GM19035 (cell line): ENCODE measurements around the gene LRFN5.
"Not testable (repeated sequence)": the region's sequence is repeated elsewhere in the genome, so short reads cannot be mapped to it uniquely, and the experiment has no call there.

Source experiments
- ATAC-seq: cut with Tn5 transposase; IDR thresholded peaks from one replicate; pipeline ENCODE4 v1.9.1; 2021; ENCODE audit not compliant: unreplicated experiment

LRFN5 gene

DNA sequence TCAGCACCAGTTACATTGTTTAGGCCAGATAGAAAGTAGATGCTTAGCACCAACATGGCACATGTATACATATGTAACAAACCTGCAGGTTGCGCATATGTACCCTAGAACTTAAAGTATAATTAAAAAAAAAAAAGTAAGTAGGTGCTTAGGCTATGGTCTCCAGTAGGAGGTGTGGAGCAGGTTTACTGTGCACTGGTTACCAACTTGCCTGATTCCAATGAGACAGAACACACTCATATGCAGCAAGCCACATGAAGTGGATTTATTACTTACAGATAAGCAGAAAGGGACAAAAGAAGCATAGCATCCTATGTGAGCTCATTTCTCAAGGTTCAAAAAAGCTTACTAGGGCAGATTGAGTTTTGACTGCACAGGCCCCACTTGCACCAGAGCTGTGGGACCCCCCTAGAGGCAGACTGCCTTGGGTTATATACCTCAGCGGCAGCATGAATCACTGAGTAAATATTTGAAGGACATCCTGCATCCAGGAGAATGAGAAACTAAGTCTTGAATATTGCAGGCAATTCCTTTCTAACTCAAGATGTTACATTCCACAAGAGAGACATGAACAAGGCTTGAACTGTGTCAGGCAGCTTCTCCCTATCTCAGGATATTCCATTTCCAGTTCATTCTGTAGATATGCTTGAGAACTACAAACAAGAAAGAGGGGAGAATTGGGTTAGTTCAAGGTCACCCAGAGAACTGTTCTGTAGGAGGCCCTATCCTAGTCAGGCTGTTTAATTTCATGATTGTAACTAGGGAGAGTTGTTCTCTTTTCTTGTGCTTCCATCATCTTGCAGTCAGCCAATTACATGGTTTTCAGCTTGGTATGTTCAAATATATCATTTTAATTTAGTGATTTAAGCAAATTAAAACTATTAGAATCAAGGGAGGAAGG lies 30.1 kb downstream of the LRFN5 start:
- no peak for ATAC-seq

DNA sequence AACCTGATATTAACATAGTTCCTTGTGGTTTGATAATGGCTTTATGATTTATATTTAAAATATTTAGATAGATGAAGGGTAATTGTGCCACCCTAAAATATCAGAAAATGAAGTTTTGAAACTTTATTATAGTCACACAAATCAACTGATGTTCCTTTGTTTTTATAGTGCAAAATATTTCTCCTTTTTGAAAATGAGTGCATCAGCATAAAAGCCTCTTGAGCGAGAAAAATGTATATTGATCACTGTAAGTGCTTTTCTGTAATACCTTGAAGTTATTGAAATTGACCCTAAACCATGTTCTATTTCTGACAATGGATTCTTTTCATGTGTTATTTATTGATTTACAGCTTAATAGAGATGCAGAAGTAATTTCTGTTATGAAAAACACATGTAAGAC lies 35.0 kb downstream of the LRFN5 start:
- ATAC-seq = no peak

DNA sequence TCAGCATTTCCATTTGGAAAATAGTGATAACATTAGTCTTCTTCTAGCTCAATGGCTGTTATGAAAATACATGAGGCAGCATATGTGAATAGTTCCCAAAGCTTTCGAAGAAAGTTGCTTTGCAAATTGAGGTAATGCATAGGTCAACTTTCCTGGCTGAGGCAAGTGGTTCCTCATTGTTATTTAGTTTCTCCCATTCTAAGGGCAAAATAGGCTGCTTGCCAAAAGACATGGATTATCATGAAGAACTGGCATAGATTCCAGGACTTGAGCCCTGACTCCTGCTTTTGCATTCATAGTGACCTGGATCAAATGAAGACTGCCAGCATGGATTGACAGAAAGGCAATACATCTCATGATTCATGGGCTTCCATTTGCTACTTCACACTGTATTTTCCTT lies 35.7 kb downstream of the LRFN5 start:
- ATAC-seq = no peak

DNA sequence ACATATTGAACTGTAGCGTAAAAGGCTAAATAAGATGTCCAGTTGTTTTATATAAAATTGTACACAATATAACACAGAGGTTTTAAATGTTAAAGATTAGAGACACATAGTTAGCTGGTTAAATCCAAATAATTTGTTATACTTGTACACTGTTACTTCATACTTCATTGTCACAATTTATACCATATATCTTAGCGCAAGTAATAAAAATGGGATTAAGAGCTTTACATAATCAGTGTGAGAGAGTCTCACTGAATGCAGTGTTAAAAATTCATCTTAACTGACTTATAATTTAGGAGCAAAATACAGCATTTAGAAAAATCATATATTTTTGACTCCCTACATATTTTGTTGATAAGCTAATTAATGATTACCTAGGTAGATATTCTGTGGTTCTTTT lies 36.1 kb downstream of the LRFN5 start:
- ATAC-seq = no peak

DNA sequence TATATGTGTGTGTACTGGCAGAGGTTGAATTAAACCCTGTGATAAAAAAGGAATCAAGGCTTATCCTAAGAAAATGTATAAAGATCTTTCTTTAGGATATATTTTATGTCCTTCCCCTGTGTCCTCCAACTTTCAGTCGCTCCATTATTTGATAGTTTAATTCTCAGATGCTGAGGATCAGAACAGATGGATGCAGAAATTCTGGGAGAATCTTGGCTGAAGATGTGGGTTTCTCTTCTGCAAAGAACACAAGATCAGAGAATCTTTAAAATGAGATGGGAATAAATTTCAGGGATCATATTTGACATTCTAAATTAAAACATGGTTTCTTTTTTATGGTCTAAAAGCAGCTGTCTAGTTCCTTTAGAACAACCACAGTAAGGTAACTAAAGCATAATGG lies 37.9 kb downstream of the LRFN5 start:
- ATAC-seq = no peak

DNA sequence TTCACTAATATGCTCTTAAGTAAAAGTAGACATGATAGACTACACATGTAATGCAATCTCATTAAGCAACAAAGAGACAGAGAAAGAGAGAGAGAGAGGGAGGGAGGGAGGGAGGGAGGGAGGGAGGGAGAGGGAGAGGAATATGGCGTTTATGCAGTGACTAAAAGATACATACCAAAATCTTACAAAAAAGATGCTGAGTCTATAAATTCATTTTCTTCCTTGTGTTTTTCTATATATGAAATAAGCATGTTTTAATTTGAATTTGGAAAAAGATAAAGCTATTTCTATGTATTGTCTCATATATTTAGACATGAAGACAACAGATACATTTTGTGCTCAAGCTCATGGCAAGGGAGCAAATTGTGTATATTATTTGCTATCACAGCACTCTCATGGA lies 44.1 kb downstream of the LRFN5 start:
- no peak for ATAC-seq

DNA sequence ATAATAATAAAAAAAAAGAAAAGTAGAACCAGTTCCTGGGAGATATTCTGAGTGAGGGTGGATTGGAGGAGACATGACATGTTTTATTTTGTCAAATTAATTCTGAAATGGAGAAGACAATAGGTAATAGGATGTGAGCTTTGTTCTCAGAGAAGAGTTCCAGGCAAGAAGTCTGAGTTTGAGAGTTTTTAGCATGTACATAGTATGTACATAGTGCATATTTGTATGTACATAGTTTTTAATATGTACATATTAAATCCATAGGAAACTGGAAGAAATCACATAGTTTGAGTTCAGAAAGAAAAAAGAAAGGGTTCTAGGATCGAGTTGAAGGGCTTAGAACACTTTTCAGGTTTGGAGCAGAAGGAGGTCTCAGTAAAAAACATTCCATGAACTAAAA lies 47.5 kb downstream of the LRFN5 start:
- ATAC-seq = no peak

DNA sequence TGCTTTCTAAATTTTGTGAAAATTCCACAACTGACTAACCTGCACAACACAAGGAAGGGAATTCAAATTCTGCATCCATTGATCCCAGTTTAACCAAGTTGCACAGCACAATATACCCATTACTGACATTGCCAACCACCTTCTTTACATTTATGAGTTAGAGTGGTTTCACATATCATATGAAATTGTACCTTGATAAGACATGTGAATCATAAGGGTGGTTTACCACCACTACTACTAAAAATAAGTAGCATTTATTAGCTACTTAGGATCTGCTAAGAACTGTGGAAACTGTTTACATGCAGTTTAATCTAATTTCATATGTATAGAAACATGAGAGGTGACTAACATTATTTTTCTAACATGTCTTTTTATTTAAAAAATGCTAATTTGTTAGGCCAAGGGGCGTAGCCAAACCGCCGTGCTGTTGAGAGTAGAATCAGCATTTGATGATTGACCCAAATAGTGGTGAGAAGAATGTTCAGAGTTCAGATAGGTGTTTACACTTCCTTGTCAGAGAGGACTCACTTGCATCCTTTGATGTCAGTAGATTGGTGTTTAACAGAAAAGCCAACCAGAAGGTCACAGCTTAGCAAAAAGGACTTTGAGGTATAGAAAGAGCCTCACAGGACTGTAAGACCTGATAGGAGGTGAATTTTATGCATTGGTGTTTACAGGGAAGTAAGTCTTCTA lies 56.2 kb downstream of the LRFN5 start:
- ATAC-seq = no peak

DNA sequence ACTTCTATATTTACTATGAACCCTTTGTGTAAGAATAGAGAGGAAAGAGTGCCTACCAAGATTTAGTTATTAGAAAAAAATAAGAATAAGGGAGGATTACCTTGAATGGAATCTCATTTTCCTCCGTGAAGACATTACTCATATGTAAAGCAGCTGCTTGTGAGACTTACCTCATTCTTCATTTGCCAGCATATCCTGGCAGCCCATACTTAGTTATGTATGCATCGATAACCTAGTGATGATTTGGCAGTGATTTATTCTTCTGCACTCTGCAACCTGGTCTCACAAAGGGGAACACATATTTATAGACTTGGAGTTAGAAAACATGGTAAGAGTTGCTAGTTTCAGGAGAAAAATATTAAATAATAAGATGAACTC lies 56.8 kb downstream of the LRFN5 start:
- no peak for ATAC-seq

DNA sequence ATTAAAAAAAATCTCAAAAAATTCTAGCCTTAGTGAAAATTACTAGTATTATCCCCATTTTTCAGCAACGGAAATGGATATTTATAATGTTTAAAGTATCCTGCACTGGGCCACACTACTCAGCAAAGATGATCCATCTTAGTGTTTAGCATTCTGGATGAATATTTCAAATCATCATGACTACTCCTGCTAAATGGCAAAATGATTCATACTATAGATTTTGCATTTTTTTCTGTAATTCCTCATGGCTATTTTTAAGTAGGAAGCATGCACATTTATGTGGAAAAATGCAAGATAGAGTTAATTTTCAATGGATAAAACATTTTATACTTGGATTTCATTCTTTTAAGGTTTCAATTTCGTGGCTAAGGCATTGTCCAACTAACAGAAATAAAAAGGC lies 59.6 kb downstream of the LRFN5 start:
- no peak for ATAC-seq

DNA sequence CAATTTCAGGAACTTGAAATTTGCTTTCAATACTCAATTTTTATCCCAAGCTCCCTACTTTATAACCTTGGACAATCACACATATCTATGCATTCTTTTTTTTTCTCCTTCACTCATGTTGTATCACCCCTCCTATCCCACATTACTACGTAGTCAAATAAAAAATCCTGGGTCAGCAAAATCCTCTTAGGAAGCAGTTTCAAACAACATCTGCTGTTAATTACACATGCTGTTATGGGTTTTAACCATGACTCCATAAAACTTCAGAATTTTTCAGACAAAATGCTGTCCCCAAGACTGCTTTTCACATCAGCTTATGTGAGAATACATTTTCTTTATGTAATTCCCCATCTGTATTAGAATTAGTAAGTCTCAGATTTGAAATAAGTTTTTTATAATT lies 61.7 kb downstream of the LRFN5 start:
- no peak for ATAC-seq

DNA sequence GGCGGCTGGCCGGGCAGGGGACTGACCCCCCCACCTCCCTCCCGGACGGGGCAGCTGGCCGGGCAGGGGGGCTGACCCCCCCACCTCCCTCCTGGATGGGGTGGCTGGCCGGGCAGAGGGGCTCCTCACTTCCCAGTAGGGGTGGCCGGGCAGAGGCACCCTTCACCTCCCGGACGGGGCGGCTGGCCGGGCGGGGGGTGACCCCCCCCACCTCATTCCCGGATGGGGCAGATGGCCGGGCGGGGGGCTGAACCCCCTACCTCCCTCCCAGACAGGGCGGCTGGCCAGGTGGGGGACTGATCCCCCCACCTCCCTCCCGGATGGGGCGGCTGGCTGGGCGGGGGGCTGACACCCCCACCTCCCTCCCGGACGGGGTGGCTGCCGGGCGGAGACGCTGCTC lies 66.9 kb downstream of the LRFN5 start:
- ATAC-seq = not testable (repeated sequence)

DNA sequence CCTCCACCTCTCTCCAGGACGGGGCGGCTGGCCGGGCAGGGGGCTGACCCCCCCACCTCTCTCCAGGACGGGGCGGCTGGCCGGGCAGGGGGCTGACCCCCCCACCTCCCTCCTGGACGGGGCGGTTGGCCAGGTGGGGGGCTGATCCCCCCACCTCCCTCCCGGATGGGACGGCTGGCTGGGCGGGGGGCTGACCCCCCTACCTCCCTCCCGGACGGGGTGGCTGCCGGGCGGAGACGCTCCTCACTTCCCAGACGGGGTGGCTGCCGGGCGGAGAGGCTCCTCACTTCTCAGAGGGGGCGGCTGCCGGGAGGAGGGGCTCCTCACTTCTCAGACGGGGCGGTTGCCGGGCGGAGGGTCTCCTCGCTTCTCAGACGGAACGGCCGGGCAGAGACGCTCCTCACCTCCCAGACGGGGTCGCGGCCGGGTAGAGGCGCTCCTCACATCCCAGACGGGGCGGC lies 67.9 kb downstream of the LRFN5 start:
- ATAC-seq = not testable (repeated sequence)

DNA sequence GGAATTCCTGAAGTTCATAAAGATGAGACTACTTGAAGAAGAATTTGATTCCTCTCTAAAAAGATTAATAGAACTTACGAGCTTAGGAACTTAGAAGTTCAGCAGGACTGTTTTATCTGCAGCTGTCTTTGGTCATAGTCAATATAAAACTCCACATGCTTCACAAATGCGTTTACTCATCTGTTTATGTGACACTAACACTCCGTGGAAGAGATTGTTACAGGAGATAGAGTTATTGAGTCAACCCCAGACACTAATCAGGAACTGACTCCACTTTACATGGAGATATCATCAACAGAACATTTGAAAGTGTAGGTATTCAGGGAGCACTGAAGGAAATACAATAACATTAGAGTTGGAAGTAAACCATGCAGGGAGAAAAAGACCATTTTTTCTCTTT lies 92.8 kb downstream of the LRFN5 start:
- ATAC-seq = no peak

DNA sequence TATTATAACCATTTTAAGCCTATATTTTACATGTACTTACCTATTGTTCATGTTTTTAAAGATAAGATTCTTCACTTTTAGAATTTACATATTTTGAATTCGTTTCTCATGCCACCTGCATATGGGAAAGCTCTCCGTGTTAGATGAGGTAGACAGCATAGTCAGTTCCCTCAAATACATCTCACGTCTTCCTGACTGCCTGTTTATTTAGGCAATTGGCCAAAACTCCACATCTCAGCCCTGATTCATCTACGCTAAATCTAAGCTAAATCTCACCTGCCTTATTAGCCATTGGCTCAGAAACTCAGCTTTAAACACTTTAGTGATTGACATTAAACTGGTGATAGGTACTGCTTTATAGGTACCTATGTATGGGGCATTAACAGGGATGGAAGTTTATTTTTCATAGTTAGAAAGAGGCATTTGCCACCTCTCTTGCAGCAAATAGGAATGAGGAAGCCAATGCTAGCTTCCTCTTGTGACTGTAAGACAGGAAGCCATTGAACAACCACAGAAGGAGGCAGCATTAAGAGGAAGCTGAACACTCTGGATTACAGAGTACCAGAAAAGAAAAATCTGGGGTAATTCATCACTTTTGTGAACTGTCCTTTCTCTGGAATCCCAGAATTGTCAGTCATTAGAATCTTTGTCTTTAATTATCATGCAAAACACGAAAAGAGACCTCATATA lies 111.9 kb downstream of the LRFN5 start:
- no peak for ATAC-seq

DNA sequence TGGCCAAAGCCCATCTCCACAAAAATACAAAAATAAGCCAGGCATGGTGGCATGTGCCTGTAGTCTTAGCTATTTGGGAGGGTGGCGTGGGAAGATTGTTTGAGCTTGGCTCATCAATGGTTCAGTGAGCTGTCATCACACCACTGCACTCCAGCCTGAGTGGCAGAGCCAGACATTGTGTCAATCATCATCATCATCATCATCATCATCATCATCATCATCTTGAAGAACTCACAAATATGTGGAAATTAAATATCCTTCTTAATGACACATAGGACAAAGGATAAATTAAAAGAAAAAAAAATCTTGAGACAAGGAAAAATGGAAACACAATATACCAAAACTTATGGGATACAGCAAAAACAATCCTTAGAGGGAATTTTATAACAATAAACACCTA lies 132.5 kb downstream of the LRFN5 start:
- no peak for ATAC-seq

DNA sequence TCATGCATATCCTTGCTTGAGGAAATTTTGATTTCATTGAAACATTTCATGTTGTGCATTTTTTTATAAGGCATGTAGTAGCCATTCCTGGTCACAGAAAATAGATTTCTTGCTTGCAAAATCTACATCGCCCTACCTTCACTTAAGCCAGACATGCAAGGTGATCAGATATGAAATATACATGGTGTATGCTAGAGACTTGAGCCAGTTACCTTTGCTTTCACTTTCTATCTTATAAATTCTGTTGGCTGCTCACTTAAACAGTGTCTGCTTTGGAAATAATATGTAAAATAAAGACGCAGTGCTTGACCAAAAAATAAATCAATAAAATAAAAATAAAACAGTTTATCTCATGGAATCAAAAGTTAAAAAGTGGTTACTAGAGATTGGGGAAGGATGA lies 136.5 kb downstream of the LRFN5 start:
- ATAC-seq = no peak

DNA sequence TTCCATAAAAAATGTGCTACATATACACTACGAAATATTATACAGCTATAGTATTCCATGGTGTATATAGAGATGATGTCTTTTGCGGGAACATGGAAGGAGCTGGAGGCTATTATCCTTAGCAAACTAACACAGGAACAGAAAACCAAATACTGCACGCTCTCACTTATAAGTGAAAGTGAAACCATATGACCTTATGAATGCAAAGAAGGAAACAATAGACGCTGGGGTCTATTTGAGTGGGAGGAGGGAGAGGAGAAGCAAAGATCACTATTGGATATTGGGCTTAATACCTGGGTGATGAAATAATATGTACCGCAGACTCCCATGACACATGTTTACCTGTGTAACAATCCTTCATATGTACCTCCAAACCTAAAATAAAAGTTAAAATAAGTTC lies 142.8 kb downstream of the LRFN5 start:
- ATAC-seq = no peak

DNA sequence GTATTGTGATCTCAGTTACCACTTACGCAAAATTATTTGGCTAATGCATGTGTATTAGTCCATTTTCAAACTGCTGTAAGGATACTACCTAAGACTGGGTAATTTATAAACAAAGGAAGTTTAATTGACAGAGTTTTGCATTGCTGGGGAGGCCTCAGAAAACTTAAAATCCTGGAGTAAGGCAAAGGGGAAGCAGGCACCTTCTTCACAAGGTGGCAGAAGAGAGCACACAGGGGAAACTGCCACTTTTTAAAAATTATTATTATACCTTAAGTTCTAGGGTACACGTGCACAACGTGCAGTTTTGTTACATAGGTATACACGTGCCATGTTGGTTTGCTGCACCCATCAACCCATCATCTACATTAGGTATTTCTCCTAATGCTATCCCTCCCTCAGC lies 143.9 kb downstream of the LRFN5 start:
- ATAC-seq = not testable (repeated sequence)

DNA sequence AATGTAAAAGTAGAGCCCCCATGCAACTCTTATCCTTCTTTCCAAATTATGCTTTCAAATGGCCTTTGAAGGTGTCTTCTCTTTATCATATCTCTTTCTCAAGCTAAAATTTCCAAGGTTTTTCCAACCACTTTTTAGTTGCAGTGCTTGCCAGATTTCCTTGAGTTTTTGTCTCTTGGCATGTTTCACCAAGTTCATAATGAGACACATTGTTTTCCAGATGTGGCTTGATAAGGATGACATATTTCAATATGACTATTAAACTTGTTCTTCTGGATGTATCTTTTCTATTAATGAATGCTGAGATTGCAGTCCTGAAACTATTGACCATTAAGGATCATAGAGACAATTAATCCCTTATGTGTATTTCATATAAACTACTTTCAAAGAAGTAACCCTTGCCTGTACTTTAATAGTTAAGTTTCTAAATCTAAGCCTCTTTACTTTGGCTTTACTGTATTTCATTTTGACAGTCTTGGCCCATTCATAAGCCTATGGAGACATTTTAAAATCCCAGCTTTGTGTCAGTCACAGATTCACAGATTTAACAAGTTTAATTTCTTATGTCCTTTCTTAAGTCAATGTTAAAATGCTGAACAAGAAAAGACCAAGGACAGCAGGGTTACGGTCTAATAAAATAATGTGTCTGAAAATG lies 151.5 kb downstream of the LRFN5 start:
- no peak for ATAC-seq

DNA sequence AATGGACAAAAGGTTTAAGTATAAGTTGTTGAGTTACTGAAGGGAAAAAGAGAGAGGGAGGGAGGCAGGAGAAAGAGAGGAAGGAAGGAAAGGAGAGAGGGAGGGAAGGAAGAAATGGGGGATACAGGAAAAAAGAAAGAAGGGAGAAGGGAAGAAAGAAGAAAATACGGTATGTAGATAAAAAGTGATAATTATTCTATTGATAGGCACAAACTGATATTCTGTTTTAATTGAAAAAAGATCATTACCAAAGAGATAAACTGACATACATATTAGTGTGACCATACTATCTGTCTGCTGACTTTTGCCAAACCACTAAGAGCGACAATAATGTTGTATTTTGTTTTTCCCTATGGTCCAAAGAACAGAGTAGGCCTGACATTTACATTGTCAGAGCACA lies 154.5 kb downstream of the LRFN5 start:
- ATAC-seq = no peak
